ENCODE measurements around the gene ALPK3.

ALPK3 gene

GRCh38 chr15:84905016-84905916, 88.1 kb downstream of the ALPK3 start:
- in situ Hi-C loops (cut with HindIII; ENCODE audit: low sequenced_read_pairs), result no loop called here
- no peak overlapping the region for H3K4me3 ChIP-seq (ENCODE audit: low read depth, low read length)
- no peak for TF ChIP-seq CTCF (IDR thresholded peaks at IDR 0.05; ENCODE audit: low read depth, low read length)
- DNase-seq (ENCODE audit: low read depth, low spot score), result no peak

- H3K4me3 ChIP-seq (ENCODE audit: low read depth, low read length), result no peak overlapping the region
- no peak for TF ChIP-seq CTCF (IDR thresholded peaks at IDR 0.05; ENCODE audit: low read depth, low read length)
- in situ Hi-C loops (cut with HindIII; ENCODE audit: low sequenced_read_pairs), result no loop called here
- DNase-seq (ENCODE audit: low read depth, low spot score), result no peak
Observed at GRCh38 chr15:84907731-84908130, 90.6 kb downstream of the ALPK3 start.

- no peak for TF ChIP-seq CTCF (IDR thresholded peaks at IDR 0.05; ENCODE audit: low read depth, low read length)
- no peak overlapping the region for H3K4me3 ChIP-seq (ENCODE audit: low read depth, low read length)
- in situ Hi-C loops (cut with HindIII; ENCODE audit: low sequenced_read_pairs), result no loop called here
- DNase-seq (ENCODE audit: low read depth, low spot score), result no peak
Observed at GRCh38 chr15:84908564-84908963, 91.4 kb downstream of the ALPK3 start.

- no peak for DNase-seq (ENCODE audit: low read depth, low spot score)
- in situ Hi-C loops (cut with HindIII; ENCODE audit: low sequenced_read_pairs), result no loop called here
- no peak for TF ChIP-seq CTCF (IDR thresholded peaks at IDR 0.05; ENCODE audit: low read depth, low read length)
- no peak overlapping the region for H3K4me3 ChIP-seq (ENCODE audit: low read depth, low read length)
Observed at GRCh38 chr15:84909029-84909428, 91.9 kb downstream of the ALPK3 start.

GRCh38 chr15:84909782-84910181, 92.6 kb downstream of the ALPK3 start:
- in situ Hi-C loops (cut with HindIII; ENCODE audit: low sequenced_read_pairs), result no loop called here
- DNase-seq (ENCODE audit: low read depth, low spot score), result no peak
- no peak for TF ChIP-seq CTCF (IDR thresholded peaks at IDR 0.05; ENCODE audit: low read depth, low read length)
- H3K4me3 ChIP-seq (ENCODE audit: low read depth, low read length), result no peak overlapping the region

GRCh38 chr15:84910928-84911623, 93.9 kb downstream of the ALPK3 start:
- no peak for DNase-seq (ENCODE audit: low read depth, low spot score)
- no peak for TF ChIP-seq CTCF (IDR thresholded peaks at IDR 0.05; ENCODE audit: low read depth, low read length)
- in situ Hi-C loops (cut with HindIII; ENCODE audit: low sequenced_read_pairs), result no loop called here
- no peak overlapping the region for H3K4me3 ChIP-seq (ENCODE audit: low read depth, low read length)
